Stimulated activated CD8-positive, alpha-beta memory T cell treated with anti-CD3 and anti-CD28 coated beads, Interleukin-12 subunit alpha, Interleukin-12 subunit beta, amount 100 ng/mL, for 24 hours (primary cell): ENCODE measurements around the gene NEU4.

Experiments used
- DNase-seq: peaks from one replicate; pipeline ENCODE4 v3.0.0-alpha.2; 2020; ENCODE audit errors: extremely low read depth

NEU4 gene

DNA sequence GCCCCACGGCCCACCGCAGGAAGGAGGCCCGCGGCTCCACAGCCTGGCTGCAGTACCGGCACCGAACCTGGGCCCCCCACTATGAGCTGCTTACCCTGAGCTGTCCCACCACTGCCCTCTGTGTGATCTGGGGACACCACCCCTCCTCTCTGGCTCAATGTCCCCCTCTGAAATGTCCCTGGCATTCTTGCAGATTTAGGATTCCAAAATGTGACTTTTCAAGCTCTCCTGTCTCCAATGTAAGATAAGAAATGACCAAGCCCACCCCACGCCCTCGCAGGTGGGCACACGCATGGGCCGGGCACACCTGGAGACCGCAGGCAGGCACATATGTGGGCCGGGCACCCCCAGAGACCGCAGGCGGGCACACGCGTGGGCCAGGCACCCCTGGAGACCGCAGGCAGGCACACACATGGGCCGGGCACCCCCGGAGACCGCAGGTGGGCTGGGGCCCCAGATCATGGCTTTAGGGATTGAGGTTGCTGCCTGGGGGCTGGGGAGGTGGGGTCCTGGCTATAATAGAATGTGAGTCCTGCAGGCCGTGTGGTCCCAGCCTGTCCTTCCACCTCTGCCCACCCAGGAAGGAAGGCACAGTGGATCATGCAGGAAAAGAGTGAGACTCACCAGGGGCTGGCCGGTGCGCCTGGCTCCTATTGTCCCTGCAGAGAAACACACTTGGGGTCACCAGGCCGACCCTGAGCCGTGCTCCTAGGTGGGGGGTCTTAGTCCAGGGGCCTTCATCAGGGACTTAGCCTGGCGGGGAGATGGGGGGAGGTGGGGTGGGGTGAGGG is 42.5 kb downstream of the NEU4 start:
- DNase-seq: no peak

DNA sequence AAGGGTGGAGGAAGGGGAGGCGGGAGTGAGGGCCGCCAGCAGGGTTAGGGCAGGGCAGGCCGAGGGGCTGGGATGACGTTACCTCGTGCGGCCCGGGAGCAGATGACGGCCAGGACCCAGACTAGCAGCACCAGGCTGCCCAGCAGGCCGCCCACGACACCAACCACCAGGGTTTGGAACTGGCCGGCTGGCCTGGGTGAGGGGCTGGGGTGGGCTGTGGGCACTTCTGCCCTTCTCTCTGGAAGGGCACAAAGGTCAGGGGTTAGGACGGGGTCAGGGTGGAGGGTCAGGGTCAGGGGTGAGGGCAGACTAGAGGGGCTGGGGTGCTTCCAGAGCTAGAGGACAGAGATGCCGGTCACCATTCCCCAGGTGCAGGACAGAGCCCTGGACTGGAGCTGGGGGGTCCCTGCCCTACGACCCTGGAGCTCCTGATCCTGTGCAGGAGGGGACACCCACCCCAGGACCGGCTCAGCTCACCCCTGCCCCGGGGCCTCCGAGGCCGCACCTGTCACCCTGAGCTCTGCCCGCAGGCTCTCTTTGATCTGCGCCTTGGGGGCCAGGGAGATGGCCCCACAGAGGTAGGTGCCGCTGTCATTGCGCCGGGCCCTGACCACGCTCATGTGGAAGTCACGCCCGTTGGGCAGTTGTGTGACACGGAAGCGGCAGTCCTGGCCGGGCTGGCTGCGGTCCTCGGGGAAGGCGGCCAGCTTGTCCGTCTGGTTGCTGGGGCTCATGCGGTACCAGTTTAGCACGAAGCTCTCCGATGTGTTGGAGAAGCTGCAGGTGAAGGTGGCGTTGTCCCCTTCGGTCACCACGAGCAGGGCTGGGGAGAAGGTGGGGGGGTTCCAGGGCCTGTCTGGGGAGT is 43.4 kb downstream of the NEU4 start:
- no peak for DNase-seq

DNA sequence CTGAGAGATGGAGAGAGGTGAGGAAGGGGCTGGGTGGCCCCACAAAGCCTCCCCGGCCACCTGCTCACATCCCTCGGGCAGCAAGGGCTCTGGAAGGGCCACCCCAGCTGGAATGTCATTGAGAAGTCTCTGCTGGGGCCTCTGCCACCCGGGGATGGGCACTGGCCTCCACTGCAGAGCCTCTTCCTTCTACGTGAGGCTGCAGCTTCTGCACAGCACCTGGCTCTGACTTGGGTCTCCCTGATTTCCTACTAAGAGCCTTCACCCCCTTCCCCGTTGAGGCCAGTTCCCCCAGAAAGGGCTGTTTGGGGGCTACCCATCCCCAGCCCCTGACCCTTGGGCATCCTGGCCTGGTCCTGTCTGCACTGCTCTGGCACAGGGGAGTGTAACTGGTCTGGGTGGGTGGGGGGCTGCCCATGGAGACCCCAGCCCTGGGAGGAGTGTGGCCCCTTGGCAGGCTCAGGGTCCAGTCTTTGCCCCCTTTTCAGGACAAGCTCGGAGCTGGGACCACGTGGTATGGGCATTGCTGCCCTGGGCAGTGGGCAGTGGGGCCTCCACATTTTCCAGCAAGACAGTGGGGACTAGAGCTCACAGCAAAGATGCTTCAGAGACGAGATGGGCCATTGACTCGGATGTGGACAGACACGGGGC is 44.1 kb downstream of the NEU4 start:
- DNase-seq: no peak

GRCh38 chr2:241853651-241854341 is 44.8 kb downstream of the NEU4 start:
- DNase-seq: no peak

- DNase-seq: no peak
Observed at GRCh38 chr2:241854342-241855244, 45.6 kb downstream of the NEU4 start.

DNA sequence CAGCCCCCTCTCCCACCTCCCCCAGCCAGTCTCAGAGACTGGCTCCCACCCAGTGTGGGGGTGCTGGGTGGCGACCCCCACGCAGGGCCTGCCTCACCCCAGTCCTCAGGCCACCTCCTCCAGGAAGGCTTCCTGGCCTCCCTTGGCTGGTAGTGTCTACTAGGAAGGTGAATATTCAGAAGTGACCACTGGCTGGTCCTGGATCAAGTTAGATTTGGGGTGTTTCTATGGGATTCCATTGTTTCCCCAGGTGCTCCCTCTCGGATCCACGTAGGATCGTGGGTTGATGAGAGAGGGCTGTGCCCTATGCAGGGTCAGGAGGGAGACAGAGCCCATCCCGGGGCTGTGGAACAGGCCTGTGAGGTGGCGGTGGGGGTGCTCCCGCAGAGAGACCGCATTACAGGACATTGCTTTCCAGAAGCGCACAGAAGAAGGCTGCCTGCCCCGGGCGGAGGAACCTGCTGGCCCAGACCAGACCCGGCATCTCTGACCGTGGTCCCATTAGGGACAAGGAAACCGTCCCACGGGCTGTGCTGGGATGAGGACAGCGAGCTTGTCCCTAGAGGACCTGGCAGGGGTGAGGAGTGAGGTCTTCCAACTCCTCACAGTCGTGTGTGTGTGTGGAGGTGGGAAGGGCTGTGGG is 46.4 kb downstream of the NEU4 start:
- DNase-seq: no peak

DNA sequence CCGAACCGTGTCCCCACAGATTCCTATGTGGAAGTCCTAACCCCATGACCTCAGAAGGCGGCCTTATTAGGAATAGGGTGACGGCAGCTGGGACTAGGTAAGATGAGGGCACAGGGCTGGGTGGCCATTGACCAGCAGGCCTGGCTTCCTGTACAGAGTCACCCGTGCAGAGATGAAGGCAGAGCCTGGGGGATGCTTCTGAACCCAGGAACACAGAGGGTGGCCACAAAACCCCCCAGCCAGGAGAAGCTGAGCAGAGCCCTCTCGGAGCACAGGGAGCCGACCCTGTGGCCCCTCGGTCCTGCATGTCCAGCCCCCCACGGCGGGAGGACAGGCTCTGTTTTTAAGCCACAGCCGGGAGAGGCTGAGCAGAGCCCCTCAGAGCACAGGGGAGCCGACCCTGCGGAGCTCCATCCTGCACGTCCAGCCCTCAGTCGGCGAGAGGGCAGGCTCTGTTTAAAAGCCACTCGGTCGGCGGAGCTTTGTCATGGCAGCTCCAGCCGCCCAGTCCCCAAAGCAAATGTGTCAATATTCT is 47.0 kb downstream of the NEU4 start:
- no peak for DNase-seq

DNA sequence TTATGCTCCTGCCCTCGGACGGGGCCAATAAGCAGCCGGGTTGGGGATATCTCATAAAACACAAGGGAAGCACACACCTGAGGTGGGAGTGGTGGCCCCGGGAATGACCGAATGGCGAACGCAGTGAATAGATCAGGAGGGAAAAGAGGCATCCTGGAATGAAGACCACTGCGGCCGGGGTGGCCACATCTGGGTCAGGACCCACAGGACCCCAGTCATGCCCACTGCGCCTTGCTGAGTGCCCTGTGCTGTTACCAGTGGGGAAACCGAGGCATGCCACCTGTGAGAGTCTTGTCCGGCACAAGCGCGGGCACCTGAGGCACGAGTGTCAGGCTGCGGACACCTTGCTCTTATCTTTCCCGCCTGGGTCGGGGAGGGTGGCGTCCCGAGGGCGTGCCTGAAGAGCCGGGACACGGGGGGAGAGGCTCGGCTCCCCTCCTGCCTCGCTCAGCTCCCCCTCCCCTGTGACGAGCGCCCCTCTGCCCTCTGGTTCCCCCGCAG is 48.1 kb downstream of the NEU4 start:
- DNase-seq: no peak

DNA sequence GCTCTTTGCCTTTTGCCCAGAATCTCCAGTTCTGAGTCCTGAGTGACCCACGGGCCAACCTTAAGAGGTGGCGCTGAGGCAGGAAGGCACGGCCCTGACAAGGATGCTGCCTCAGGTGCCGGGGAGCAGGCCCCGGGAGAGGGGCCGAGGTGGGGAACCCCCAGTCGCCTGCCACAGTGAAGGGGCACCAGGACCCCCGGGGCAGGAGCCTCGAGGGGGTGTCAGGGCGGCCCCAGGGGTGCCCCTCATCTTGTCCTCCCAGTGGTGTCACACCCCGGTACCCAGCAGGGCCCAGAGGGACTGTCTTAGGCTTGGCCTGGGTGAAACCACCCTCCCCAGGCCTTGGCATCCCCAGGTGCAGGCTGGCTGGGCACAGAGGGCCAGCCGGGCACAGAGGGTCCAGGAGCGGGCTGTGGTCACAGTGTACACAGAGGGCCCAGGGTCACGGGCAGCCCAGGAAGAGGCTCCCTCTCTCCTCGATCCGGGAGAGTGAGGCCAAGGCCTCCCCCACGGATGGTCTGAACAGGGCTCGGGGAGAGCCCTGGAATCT is 48.7 kb downstream of the NEU4 start:
- no peak for DNase-seq

GRCh38 chr2:241858206-241859016 is 49.4 kb downstream of the NEU4 start, which contains the start of gene PDCD1:
TSS of gene PDCD1 (minus strand) at chr2:241858894. CDS start at chr2:241858838, 56 bp downstream.
- DNase-seq: no peak

DNA sequence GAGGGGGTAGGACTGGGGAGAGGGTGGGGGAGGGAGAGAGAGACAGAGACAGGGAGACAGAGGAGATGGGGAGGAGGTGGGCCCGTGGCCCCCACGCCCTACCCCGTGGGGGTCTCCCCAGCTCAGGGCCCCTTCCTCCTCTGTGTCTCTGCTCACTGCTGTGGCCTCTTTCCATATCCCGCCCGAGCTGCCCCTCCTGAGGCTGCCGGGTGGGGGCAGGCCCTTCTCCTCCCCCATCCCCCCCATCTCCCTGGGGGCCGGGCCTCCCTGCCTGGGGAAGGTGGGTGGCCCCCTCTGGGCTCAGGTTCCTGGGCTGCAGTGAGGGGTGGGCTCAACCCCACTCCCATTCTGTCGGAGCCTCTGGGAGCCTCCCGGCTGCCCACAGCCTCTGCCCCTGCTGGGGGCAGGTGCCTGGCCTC is 50.0 kb downstream of the NEU4 start:
- DNase-seq: no peak

DNA sequence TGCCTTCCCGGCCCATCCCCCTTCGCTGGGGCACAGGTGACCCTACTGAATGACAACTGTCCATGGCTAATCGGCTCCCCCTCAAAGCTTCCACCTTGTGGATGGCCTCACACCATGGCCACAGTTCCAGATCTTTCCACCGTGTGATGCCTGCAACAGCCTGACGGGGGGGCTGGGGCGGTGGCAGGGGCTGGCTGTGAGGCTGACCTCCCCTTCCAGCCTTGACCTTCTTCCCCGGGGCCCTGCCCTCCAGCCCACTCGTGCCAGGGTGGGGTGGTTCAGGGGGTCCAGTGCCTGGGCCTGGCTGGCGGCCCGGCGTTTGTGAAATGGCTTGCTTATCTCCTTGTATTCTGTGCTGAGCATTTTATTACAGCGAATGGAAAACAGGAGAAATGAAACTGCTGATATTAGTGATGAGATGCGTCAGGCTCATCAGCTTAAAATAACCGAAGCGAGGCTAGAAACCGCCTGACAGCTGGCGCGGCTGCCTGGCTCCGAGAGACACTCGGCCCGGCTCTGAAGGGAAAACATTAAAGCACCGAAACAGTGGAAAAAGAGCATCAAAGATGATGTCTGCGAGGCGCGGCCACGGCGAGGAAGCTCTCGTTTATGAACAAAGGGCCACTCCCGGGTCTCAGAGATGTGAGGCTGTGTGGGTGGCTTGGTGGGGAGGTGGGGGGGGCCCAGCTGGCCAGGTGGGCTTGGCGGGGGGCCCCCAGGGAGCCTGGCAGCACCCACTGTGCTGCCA is 50.6 kb downstream of the NEU4 start:
- no peak for DNase-seq

- no peak for DNase-seq
Observed at GRCh38 chr2:241860184-241861078, 51.4 kb downstream of the NEU4 start.

DNA sequence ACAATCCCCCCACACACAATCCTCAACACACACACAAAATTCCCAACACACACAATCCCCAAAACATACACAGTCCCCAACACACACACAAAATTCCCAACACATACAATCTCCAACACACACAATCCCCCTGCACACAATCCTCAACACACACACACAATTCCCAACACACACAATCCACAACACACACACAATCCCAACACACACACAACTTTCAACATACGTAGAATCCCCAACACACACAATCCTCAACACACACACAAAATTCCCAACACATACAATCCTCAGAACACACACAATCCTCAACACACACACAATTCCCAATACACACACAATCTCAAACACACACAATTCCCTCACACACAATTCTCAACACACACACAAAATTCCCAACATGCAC is 52.3 kb downstream of the NEU4 start:
- DNase-seq: no peak

GRCh38 chr2:241862093-241862492 is 53.1 kb downstream of the NEU4 start:
- no peak for DNase-seq

DNA sequence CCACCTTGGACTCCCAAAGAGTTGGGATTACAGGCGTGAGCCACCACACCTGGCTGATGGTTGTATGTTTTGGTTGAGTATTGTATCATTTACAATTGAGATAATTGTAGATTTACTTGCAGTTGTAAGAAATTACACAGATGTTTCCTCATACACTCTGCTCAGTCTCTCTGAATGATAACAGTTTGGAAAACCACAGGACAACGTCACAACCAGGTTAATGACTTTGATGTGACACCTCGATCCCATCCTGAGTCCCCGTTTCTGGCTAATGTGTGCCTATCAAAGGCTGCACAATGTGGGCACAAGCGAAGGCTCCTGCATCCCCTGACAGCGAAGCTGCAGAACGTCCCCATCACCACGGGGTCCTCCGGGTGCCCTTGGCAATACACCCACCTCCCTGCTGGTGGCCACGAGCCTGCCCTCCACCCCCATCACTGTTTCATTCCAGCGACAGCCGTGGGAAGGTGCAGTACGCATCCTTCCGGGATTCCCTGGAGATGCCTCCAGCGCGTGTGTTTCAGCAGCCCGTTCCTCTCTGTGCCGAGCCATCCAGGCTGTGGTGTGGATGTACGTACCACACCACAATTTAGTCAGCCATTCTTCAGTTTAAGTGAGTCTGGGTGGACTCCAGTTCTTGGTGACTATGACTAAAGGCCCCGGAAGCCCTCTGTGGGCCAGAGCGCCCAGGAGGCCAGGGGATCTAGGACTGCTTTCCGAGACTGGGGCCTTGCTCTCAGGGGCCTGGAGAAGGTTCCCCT is 54.0 kb downstream of the NEU4 start:
- DNase-seq: no peak
